ENCODE data around the gene LRCH1. TPM values are rescaled to one million over a fixed set of nuclear protein-coding genes. Genes with fewer than 3 reads are reported as not detected.
"Not testable (repeated sequence)": the region's sequence is repeated elsewhere in the genome, so short reads cannot be mapped to it uniquely, and the experiment has no call there.

Gene LRCH1
- total and polyA plus RNA-seq, 2 of the 4 experiments (the other 2 are of a cell fraction): 7.0 to 8.8 TPM

- H4K5ac ChIP-seq (ENCODE audit: low read depth, low read length); H3K9me1 ChIP-seq (ENCODE audit: insufficient read depth, low read length); ATAC-seq (ENCODE audit: low read depth); CTCF ChIA-PET; H3K9me3 ChIP-seq (ENCODE audit: control insufficient read depth, insufficient read depth, low read length); H2AFZ ChIP-seq (replicated peaks; ENCODE audit: low read length, poor library complexity); H3K14ac ChIP-seq (replicated peaks; ENCODE audit: low read depth, low read length); H3K27me3 ChIP-seq (ENCODE audit: control insufficient read depth, insufficient read depth, low read length); H2BK20ac ChIP-seq (ENCODE audit: low read depth, low read length); H3K4me1 ChIP-seq (ENCODE audit: control insufficient read depth, insufficient read depth, low read length); DNase-seq; H2BK5ac ChIP-seq (ENCODE audit: low read depth, low read length, poor library complexity, severe bottlenecking); H2AK5ac ChIP-seq (ENCODE audit: low read depth, low read length); in situ Hi-C loops (cut with MboI; ENCODE audit: low sequenced_read_pairs); H3K4ac ChIP-seq (ENCODE audit: low read depth, low read length); H2BK120ac ChIP-seq (ENCODE audit: low read depth, low read length); H2BK15ac ChIP-seq (ENCODE audit: low read depth, low read length); POLR2A ChIA-PET (ENCODE audit: unreplicated experiment); H3K27ac ChIP-seq (ENCODE audit: insufficient read depth, low read length); H3K4me2 ChIP-seq (ENCODE audit: low read depth, low read length); dilution Hi-C loops (cut with HindIII; ENCODE audit: low sequenced_read_pairs, unreplicated experiment); BruUV-seq (replicated peaks); H3K79me1 ChIP-seq (ENCODE audit: low read depth in 1 of 2, low read length in 2 of 2); H3K36me3 ChIP-seq (ENCODE audit: control insufficient read depth, insufficient read depth, low read length); H4K8ac ChIP-seq (ENCODE audit: low read depth in 2 of 2, low read length in 2 of 2); H2AK9ac ChIP-seq (replicated peaks; ENCODE audit: low read depth, low read length, poor library complexity); H4K91ac ChIP-seq (ENCODE audit: insufficient read depth, low read depth, low read length); H4K20me1 ChIP-seq (ENCODE audit: insufficient read depth, low read length); H3K56ac ChIP-seq (ENCODE audit: extremely low read depth, insufficient read depth, low read length); H3K9ac ChIP-seq (ENCODE audit: low read depth, low read length); H3K23ac ChIP-seq (ENCODE audit: low read depth, low read length); H3K18ac ChIP-seq (ENCODE audit: low read depth, low read length); H3K4me3 ChIP-seq (ENCODE audit: insufficient read depth, low read depth, low read length): not testable (repeated sequence)
- no CpG with 5 or more reads among the region's 4 CpGs for WGBS, 2 experiments (ENCODE audit: extremely low coverage in 2 of 2, insufficient read length in 1 of 2)
- intact Hi-C loops (cut with micrococcal nuclease): loop anchor here (10.0 kb wide), 1 partner anchor 825 kb away; no protein-coding TSS in a partner anchor
These were observed 217.0 kb downstream of the LRCH1 start for GRCh38 chr13:46769925-46770324.
